Gastrocnemius medialis (tissue), 4 donors: Measurements from ENCODE around the gene IMPA2. TPM values are rescaled to one million over a fixed set of nuclear protein-coding genes. Genes with fewer than 3 reads are reported as not detected.
A peak's percentile ranks its signal among the peaks of the same experiment; 100 is the strongest.

Source experiments
- ATAC-seq, 2 donors: fragments of 150-250 bp; one replicate each; pipeline ENCODE4 v1.9.1; 2016
- DNase-seq, 2 donors: peaks; one replicate each; pipeline ENCODE4 v3.0.0-alpha.2; 2019
- H3K27ac ChIP-seq, 4 donors: fragments of 200-600 bp; sonication (generic); 1 replicate in 1 of 4; 2 replicates in 3 of 4; pipeline ENCODE4 v1.5.1; 2016 to 2018; ENCODE audit warnings: mild to moderate bottlenecking in 2 of 4, moderate library complexity in 1 of 4
- H3K27me3 ChIP-seq, 3 donors: fragments of 200-600 bp; sonication (generic) in 2 of 3; 1 replicate in 1 of 3; 2 replicates in 2 of 3; pipeline versions ENCODE4 v1.5.1 to v1.6.0; 2016 to 2019; ENCODE audit warnings: mild to moderate bottlenecking in 1 of 3, moderate library complexity in 1 of 3
- H3K36me3 ChIP-seq, 2 donors: fragments of 200-600 bp; sonication (generic) in 1 of 2; one replicate each; pipeline ENCODE4 v1.5.1; 2017 to 2018
- H3K4me1 ChIP-seq, 2 donors: fragments of 200-600 bp; sonication (generic) in 1 of 2; one replicate each; pipeline ENCODE4 v1.5.1; 2016 to 2017; ENCODE audit warnings: mild to moderate bottlenecking in 2 of 2
- H3K4me3 ChIP-seq, 4 donors: fragments of 200-600 bp; sonication (generic) in 3 of 4; 1 replicate in 1 of 4; 2 replicates in 3 of 4; pipeline ENCODE4 v1.5.1; 2016 to 2019; ENCODE audit warnings: mild to moderate bottlenecking in 2 of 4
- H3K9me3 ChIP-seq, 3 donors: fragments of 200-600 bp; sonication (generic) in 2 of 3; 1 replicate in 1 of 3; 2 replicates in 2 of 3; pipeline ENCODE4 v1.5.1; 2016 to 2019
- POLR2A ChIP-seq, 2 donors: fragments of 450-650 bp; IDR thresholded peaks; one replicate each; pipeline ENCODE4 v1.6.1; 2017; ENCODE audit warnings: antibody characterized with exemption in 2 of 2, mild to moderate bottlenecking in 2 of 2, moderate library complexity in 2 of 2
- in situ Hi-C, 4 donors: fragments of 200-750 bp; cut with MboI; loops; one replicate each; pipeline versions ENCODE4 v1.15.0 to v1.8.0; 2017; ENCODE audit warnings: low sequenced_read_pairs in 4 of 4
- intact Hi-C: fragments of 100-400 bp; cut with DNase I; formaldehyde crosslinking; loops from one replicate; pipeline ENCODE4 v1.15.1; 2023; ENCODE audit warnings: low total_unique reads
- total RNA-seq, 4 donors: library from RNA; depleted of rRNA; stranded (reverse); fragments of >200 nt; gene quantifications; one replicate each; pipeline versions ENCODE4 v1.1.0 to v1.2.3, GENCODE V29; 2016
- TF ChIP-seq, protein P1 (sequence below), 5 experiments: fragments of 450-650 bp in 3 of 5; fragments of 200-600 bp in 2 of 5; sonication (generic) in 2 of 5; IDR thresholded peaks in 4 of 5; conservative IDR thresholded peaks in 1 of 5; 1 replicate in 4 of 5; 2 replicates in 1 of 5; pipeline ENCODE4 v1.5.1; 2016 to 2019; ENCODE audit warnings: antibody characterized with exemption in 5 of 5, mild to moderate bottlenecking in 3 of 5, moderate library complexity in 3 of 5

Gene IMPA2
- total RNA-seq, 4 donors from 2014 or later = 245 to 391 (median 274) TPM

DNA sequence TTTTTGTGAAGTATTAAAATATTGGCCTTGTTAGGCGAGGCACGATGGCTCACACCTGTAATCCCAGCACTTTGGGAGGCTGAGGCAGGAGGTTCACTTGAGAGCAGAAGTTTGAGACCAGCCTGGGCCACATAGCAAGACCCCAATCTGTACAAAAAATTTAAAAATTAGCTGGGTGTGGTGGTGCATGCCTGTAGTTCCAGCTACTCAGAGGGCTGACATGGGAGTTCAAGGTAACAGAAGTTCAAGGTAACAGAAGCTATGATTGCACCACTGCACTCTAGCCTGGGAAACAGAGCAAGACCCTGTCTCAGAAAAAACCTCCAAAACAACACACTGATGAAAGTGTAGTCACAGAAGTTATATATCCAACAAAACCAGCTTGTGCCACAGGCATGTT is 39.8 kb downstream of the IMPA2 start:
- DNase-seq = no peak
- TF ChIP-seq POLR2A (IDR thresholded peaks at IDR 0.05) = no peak
- TF ChIP-seq, protein P1, sequence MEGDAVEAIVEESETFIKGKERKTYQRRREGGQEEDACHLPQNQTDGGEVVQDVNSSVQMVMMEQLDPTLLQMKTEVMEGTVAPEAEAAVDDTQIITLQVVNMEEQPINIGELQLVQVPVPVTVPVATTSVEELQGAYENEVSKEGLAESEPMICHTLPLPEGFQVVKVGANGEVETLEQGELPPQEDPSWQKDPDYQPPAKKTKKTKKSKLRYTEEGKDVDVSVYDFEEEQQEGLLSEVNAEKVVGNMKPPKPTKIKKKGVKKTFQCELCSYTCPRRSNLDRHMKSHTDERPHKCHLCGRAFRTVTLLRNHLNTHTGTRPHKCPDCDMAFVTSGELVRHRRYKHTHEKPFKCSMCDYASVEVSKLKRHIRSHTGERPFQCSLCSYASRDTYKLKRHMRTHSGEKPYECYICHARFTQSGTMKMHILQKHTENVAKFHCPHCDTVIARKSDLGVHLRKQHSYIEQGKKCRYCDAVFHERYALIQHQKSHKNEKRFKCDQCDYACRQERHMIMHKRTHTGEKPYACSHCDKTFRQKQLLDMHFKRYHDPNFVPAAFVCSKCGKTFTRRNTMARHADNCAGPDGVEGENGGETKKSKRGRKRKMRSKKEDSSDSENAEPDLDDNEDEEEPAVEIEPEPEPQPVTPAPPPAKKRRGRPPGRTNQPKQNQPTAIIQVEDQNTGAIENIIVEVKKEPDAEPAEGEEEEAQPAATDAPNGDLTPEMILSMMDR (IDR thresholded peaks at IDR 0.05 in 4 of 5, conservative IDR thresholded peaks at IDR 0.05 in 1 of 5) = no peak
- H3K27ac ChIP-seq = no peak overlapping the region
- no peaks in the 10 kb centered on the region for H3K9me3 ChIP-seq
- no peaks in the 10 kb centered on the region for H3K27me3 ChIP-seq
- ATAC-seq = no peak
- intact Hi-C loops (no loop called here), in situ Hi-C loops (loop anchor here in 1 of 4 donors (25.0 kb wide), 1 partner anchor 284 kb away; no protein-coding TSS in a partner anchor)
- H3K4me1 ChIP-seq = peaks cover under 1 to 4% of the 10 kb centered on the region in 2 donors
- H3K36me3 ChIP-seq = peaks cover 0 to 58% of the 10 kb centered on the region in 2 donors
- no peak overlapping the region for H3K4me3 ChIP-seq

DNA sequence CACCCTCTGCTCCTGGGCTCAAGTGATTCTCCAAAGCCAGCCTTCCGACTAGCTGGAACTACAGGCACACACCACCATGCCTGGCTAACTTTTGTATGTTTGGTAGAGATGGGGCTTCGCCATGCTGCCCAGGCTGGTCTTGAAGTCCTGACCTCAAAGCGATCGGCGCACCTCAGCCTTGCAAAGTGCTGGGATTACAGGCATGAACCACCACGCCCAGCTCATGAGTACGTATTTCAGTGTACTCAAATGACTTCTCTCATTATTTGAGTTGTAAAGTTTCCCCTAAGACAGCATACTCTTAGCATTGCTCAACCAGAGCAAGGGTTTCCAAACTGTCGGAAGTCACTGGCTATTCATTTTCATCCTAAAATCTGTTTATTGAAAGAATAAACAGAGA is 40.3 kb downstream of the IMPA2 start:
- H3K9me3 ChIP-seq = no peaks in the 10 kb centered on the region
- H3K36me3 ChIP-seq = peaks cover 0 to 53% of the 10 kb centered on the region in 2 donors
- no peak overlapping the region for H3K4me3 ChIP-seq
- peaks cover 1 to 2% of the 10 kb centered on the region in 2 donors for H3K4me1 ChIP-seq
- DNase-seq (no peak), ATAC-seq (no peak)
- intact Hi-C loops (no loop called here), in situ Hi-C loops (loop anchor here in 1 of 4 donors (25.0 kb wide), 1 partner anchor 284 kb away; no protein-coding TSS in a partner anchor)
- no peaks in the 10 kb centered on the region for H3K27me3 ChIP-seq
- H3K27ac ChIP-seq = no peak overlapping the region
- TF ChIP-seq, protein P1 (IDR thresholded peaks at IDR 0.05 in 4 of 5, conservative IDR thresholded peaks at IDR 0.05 in 1 of 5) = no peak
- no peak for TF ChIP-seq POLR2A (IDR thresholded peaks at IDR 0.05)

DNA sequence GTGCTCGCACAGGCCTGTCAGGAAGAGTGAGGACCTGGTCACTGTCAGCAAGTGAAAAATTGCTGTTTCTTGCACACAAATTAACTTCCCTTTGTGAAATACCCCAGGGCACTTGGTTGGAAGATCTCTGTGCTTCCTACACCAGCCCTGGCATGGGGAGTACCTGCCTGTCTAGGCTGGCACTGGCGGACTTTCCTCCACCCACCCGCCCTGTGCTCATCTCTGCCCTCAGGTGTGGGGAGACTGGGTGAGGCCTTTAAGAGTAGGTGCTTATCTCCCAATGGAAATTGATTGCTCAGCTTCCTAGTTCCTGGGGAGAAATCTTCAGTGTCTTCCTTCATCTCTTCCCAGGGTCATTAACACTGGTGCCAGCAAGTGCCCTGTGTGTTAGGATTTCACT is 42.1 kb downstream of the IMPA2 start:
- in situ Hi-C loops (loop anchor here in 1 of 4 donors (25.0 kb wide), 1 partner anchor 286 kb away; no protein-coding TSS in a partner anchor), intact Hi-C loops (no loop called here)
- DNase-seq (no peak), ATAC-seq (no peak)
- TF ChIP-seq POLR2A (IDR thresholded peaks at IDR 0.05) = no peak
- TF ChIP-seq, protein P1 (IDR thresholded peaks at IDR 0.05 in 4 of 5, conservative IDR thresholded peaks at IDR 0.05 in 1 of 5) = no peak
- Histone ChIP-seq H3K4me1 (peaks cover 9 to 17% of the 10 kb centered on the region in 2 donors), H3K27ac (no peak overlapping the region), H3K27me3 (no peaks in the 10 kb centered on the region), H3K36me3 (peaks cover 0 to 35% of the 10 kb centered on the region in 2 donors), H3K4me3 (no peak overlapping the region), H3K9me3 (no peaks in the 10 kb centered on the region)

DNA sequence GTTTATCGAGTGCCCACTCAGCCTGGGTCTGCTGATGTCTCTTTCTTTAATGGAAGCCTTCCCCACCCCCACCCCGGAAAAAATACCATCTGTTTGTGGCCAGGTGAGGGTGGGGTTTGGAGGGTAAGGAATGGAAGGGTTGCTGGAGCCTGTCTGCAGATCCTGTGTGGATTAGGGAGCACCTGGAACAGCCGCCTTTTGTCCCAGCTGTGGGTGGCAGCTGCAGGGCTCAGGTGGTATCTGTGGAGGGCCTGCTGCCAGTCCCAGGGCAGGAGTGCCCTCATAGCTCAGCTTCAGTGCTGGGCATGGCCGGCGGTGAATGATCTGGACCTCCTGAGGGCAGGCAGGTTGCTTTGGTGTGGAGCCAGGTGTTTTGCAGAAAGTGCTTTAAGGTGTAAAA is 45.3 kb downstream of the IMPA2 start:
- Histone ChIP-seq H3K27ac (peak overlapping the region; percentile 83 to 90 (median 87)), H3K27me3 (no peaks in the 10 kb centered on the region), H3K4me1 (peaks cover 18 to 25% of the 10 kb centered on the region in 2 donors), H3K9me3 (no peaks in the 10 kb centered on the region), H3K36me3 (peaks cover 0 to 29% of the 10 kb centered on the region in 2 donors), H3K4me3 (no peak overlapping the region)
- in situ Hi-C loops = loop anchor here in 1 of 4 donors (25.0 kb wide), 1 partner anchor 289 kb away; no protein-coding TSS in a partner anchor
- no peak for TF ChIP-seq POLR2A (IDR thresholded peaks at IDR 0.05)
- TF ChIP-seq, protein P1 (IDR thresholded peaks at IDR 0.05 in 4 of 5, conservative IDR thresholded peaks at IDR 0.05 in 1 of 5) = no peak
- peak; percentile 22 to 49 for ATAC-seq
- intact Hi-C loops = loop anchor here (5.0 kb wide), 2 partner anchors 44 to 169 kb away; partner anchors contain the start of gene IMPA2
- DNase-seq = peak in 1 of 2 donors; percentile 52
